Fibroblast of peridontal ligament (primary cell): ENCODE data around the gene ITGB7.

ENCODE experiments used
- DNase-seq: peaks from one replicate; pipeline ENCODE4 v3.0.0-alpha.2; 2010; ENCODE audit errors: extremely low read depth

ITGB7 gene

GRCh38 chr12:53207042-53207441 lies at the start of gene ITGB7:
Gene ITGB7 (minus strand): TSS chr12:53207251. CDS start chr12:53200443, 6,808 bp downstream.
- DNase-seq: no peak

GRCh38 chr12:53255996-53256395 lies 48.9 kb upstream of the ITGB7 start:
- DNase-seq: no peak

GRCh38 chr12:53254816-53255545 lies 47.9 kb upstream of the ITGB7 start:
- no peak for DNase-seq

GRCh38 chr12:53253298-53253697 lies 46.2 kb upstream of the ITGB7 start:
- no peak for DNase-seq

DNA sequence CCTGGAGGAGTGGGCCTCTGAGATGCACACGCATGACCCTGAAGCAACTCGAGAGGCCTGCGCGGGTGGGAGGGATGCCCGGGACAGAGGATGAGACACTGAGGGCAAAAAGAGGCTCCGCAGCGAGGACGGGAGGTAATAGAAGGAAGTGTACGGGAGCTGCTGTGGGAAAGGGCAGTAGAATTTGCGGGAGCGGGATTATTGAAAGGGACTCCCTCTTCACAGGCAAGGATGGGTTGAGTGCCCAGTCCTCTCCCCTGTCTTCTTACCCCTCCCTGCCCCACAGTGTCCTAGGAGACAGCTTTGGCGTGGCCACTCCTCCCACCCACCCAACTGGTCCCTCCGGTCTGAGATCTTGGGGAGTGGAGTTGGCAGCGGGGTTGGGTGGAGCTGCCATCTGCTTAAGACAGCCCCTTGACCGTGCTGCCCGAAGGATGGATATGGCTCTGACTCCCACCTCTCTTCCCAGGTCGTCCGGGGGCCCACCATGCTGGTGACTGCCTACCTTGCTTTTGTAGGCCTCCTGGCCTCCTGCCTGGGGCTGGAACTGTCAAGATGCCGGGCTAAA lies 45.4 kb upstream of the ITGB7 start:
- DNase-seq: no peak

GRCh38 chr12:53251477-53252348 lies 44.7 kb upstream of the ITGB7 start:
- peak; percentile 60 for DNase-seq

DNA sequence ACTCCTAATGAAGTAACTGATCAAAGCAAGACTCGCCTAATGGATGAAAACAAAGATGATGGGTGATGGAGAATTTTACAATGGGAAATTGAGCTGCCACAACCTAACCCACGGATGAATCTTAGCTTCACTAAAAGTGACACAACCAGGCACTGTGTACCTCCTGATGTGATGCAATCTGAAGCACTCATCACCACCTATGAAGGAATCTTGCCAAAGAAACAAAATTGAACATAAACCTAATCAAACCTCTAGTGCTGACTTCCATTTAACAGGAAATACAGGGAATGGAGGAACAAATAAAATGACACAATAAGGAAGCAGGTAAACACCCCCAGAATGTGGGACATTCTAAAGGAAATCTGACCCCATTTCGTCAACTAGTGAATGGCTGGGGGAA lies 38.2 kb upstream of the ITGB7 start:
- no peak for DNase-seq

GRCh38 chr12:53244337-53244736 lies 37.3 kb upstream of the ITGB7 start:
- no peak for DNase-seq

DNA sequence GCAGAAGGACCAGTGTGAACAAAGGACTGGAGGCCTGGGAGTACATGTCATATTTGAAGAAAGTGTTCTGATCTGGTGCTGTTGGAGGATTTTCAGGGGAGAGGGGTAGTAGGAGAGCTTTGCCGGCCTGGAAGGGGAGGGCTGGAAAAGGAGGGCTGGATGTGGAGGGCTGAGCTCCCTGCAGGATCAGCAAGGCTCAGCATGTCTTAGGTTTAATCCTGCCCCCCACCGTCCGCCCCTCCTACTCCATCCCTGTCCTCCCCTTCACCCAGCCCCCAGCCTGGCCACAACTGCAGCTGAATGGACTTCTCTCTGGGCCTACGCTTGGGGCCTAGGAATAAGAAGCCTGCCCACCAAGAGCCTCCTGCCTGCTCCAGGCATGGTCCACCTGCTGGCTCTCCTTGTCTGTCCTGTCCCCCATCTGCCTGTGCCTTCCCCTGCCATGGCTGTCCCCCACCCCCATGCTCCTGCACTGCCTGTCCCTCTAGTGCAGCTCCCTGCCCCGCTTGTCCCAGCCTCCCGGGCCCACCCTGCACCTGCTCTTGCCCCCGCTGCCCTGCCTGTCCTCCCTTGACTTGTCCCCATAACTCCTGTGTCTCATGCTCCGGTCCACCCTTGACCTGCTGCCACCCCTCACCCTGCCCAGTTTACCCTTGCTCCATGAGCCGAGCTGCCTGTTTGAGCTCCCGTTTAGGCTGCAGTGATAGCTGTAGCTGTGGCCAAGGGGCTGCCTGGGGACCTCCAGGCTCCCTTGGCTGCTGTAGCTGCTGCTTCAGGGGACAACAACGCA lies 34.8 kb upstream of the ITGB7 start:
- no peak for DNase-seq

GRCh38 chr12:53239643-53240258 lies 32.7 kb upstream of the ITGB7 start:
- no peak for DNase-seq

GRCh38 chr12:53236443-53237111 lies 29.5 kb upstream of the ITGB7 start:
- no peak for DNase-seq

GRCh38 chr12:53235742-53236442 lies 28.8 kb upstream of the ITGB7 start:
- no peak for DNase-seq

DNA sequence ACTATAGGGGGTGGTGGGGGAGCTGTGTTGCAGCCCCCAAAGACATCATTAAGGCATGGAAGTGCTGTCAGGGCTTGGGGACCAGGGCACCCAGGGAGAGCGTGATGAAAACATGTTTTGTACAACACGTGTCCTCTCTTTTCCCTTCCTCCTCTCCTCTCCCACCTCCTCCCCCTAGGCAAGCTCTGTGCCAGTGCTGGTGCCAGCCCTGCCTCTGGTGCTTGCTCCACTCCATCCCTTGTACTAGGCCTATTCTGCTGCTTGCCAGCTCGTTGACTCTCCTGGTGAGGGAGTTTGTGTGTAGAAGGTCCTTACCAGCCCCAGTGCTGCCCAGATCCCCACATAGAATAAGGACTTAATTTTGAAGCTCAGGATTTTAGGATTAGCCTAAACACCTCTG lies 28.1 kb upstream of the ITGB7 start:
- no peak for DNase-seq

DNA sequence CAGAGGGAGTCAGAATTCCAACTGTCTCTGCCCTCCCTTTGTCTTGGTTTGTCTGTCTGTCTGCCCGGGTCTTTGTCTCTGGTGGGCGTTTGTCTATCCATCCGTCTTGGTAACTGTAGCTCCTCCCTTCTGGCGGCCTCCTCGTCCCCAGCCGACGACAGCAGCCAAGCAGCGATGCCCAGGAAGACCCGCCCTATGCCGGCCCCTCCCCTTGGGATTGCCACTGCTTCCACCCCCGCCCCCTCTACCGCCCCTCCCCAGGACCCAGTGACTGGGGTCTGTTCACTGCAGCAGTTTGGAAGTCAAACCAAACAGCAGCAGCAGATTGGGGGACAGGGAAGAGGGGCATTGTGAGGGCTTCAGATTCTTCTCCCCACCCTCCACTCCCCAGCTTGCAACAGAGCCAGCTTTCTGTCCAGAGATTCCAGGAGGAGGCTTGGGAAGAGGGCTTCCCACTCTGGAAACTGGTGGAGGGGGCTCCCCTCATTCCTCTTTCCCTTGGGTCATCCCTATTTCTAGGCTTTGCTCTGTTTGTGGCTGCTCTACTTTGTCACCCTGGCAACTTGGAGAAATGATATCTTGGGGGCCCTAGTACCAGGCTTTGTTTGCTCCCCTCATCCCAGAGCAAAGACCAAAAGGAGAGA lies 27.3 kb upstream of the ITGB7 start:
- DNase-seq: no peak

DNA sequence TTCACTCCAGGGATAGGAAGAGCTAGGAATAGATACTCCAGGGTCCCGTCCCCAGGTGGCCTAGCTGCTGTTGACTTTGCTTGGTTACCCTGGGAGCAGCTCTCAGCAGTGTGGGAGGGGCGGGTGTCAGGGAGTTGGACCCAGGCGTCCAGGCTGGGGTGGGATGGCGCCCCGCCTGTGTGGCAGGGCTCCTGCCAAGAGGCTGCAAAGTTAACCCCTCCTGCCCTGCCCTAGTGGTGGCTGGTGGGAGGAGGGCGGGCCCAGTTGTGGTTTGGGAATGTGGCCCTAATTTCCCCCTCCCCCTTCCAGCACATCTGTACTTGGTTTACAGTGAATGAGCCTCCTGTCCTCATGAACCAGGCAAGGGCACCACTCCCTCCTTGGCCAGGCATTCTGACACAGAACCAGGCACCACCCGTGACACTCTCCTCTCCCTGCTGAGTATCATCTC lies 26.6 kb upstream of the ITGB7 start:
- peak; percentile 63 for DNase-seq

DNA sequence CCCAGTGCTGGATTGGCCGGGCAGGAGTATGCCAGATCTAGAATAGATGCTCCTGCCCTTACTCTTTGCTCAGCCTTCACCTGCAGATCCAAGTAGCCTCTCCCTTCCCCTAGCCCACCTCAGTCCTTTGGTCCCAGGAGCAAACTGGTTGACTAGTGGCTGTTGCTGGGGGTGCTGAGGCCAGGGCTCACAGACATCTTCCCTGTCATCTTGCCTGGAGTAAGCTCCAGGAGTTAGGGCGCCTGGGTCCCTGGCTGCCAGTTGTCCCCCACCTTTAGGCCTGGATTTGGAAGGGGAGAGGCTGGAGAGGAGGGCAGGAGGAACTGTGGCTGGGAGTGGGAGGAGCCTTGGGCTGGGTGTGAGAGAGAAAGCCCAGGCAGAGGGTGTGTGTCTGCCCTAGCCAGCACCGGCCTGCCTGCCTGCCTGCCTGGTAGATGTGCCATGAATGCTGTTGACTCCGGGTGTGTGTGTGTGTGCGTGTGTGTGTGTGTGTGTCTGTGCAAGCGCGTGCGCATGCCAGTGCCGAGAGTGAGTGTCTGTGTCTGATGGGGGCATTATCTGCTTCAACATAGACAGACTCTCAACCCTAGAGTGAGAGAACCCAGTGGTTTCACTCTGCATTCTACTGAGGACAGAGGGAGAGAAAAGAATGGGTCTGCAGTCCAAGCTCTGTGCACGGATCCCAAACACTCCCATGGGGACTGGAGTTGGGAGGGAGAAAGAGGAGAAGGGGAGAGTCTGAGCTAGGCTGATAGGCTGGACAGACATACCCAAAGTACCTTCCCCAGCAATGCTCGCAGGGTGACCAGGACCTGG lies 25.8 kb upstream of the ITGB7 start:
- peak; percentile 58 for DNase-seq

- DNase-seq: peak; percentile 66
Observed at GRCh38 chr12:53231921-53232645, 25.0 kb upstream of the ITGB7 start, which contains the start of gene RARG. Gene RARG (minus strand): TSS chr12:53232209. CDS start chr12:53227545, 4,664 bp downstream.

DNA sequence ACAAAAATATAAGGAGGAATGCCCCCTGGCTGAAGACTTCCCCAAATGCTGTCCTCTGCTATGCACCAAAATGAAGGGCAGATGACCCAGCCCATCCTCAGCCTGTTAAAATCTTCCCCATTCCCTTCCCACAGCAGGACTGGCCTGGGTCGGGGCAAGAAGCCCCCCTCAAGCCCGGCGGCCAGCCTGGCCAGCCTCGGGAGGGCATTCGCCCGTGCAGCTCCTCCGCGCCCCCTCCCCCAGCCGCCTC lies 24.5 kb upstream of the ITGB7 start:
- peak; percentile 24 for DNase-seq
